Spleen (tissue), 11 donors: ENCODE measurements around the gene GNMT. TPM values are rescaled to one million over a fixed set of nuclear protein-coding genes. Genes with fewer than 3 reads are reported as not detected.
A peak's percentile ranks its signal among the peaks of the same experiment; 100 is the strongest.

ENCODE experiments used
- DNase-seq: peaks from one replicate; pipeline ENCODE4 v3.0.0-alpha.2; 2020
- H3K27ac ChIP-seq, 8 donors: fragments of 200-600 bp; sonication (generic) in 7 of 8; 1 replicate in 4 of 8; 2 replicates in 4 of 8; pipeline versions ENCODE4 v1.5.0 to v1.8.0; 2016 to 2021; ENCODE audit warnings: inconsistent platforms in 4 of 8, mild to moderate bottlenecking in 4 of 8, moderate library complexity in 1 of 8
- H3K27me3 ChIP-seq, 7 donors: fragments of 200-600 bp; sonication (generic) in 6 of 7; replicated peaks in 1 of 7; 1 replicate in 4 of 7; 2 replicates in 3 of 7; pipeline versions ENCODE4 v1.5.0 to v1.8.0; 2016 to 2021; ENCODE audit warnings: inconsistent platforms in 3 of 7, mild to moderate bottlenecking in 1 of 7
- H3K36me3 ChIP-seq, 6 donors: fragments of 200-600 bp; sonication (generic) in 5 of 6; 1 replicate in 4 of 6; 2 replicates in 2 of 6; pipeline versions ENCODE4 v1.5.0 to v1.8.0; 2016 to 2021; ENCODE audit warnings: inconsistent platforms in 2 of 6
- H3K4me1 ChIP-seq, 6 donors: fragments of 200-600 bp; sonication (generic) in 5 of 6; 1 replicate in 3 of 6; 2 replicates in 3 of 6; pipeline versions ENCODE4 v1.5.0 to v1.8.0; 2016 to 2021; ENCODE audit warnings: inconsistent platforms in 3 of 6
- H3K4me3 ChIP-seq, 8 donors: fragments of 200-600 bp; sonication (generic) in 7 of 8; 1 replicate in 4 of 8; 2 replicates in 4 of 8; pipeline versions ENCODE4 v1.5.0 to v1.8.0; 2016 to 2021; ENCODE audit warnings: inconsistent platforms in 4 of 8, mild to moderate bottlenecking in 4 of 8, moderate library complexity in 2 of 8
- H3K9me3 ChIP-seq, 8 donors: fragments of 200-600 bp; sonication (generic) in 7 of 8; 1 replicate in 4 of 8; 2 replicates in 4 of 8; pipeline versions ENCODE4 v1.5.0 to v1.8.0; 2016 to 2021; ENCODE audit warnings: inconsistent platforms in 4 of 8
- POLR2A ChIP-seq, 3 donors: fragments of 450-650 bp; IDR thresholded peaks; one replicate each; pipeline ENCODE4 v1.5.1; 2017; ENCODE audit warnings: antibody characterized with exemption in 3 of 3, mild to moderate bottlenecking in 1 of 3
- POLR2AphosphoS5 ChIP-seq, 3 donors: sonication (generic); formaldehyde crosslinking; IDR thresholded peaks; one replicate each; pipeline ENCODE4 v1.5.1; 2017; ENCODE audit warnings: antibody characterized with exemption in 3 of 3
- WGBS, 5 donors: extraction: QIAGEN DNeasy Blood & Tissue Kit in 3 of 5; methylation state at CpG; one replicate each; pipeline versions ENCODE4 v1.1.5 to v1.1.7; 2013 to 2018; 5-methylcytosine and 5-hydroxymethylcytosine counted together
- intact Hi-C: fragments of 100-400 bp; cut with DNase I; formaldehyde crosslinking; loops from one replicate; pipeline ENCODE4 v1.15.0; 2023; ENCODE audit warnings: low total_unique reads
- polyA plus RNA-seq, 3 donors: library from polyadenylated mRNA; stranded (reverse); fragments of 200-250 nt; gene quantifications; one replicate each; pipeline ENCODE4 v1.2.1, GENCODE V29; 2013
- total RNA-seq, 7 donors: library from RNA; depleted of rRNA in 3 of 7; stranded (reverse); fragments of >200 nt in 3 of 7; fragmentation: NEBNext Ultra II Directional in 4 of 7; extraction: Animal tissue kit (Norgen Biotek cat#: 25700) in 4 of 7; gene quantifications; one replicate each; pipeline versions ENCODE4 v1.1.0 to v1.2.1, GENCODE V29; 2016 to 2021
- TF ChIP-seq, protein P1 (sequence below), 11 experiments: fragments of 200-600 bp in 7 of 11; fragments of 450-650 bp in 4 of 11; sonication (generic) in 4 of 11; IDR thresholded peaks in 8 of 11; conservative IDR thresholded peaks in 3 of 11; 1 replicate in 7 of 11; 2 replicates in 4 of 11; pipeline versions ENCODE4 v1.4.0 to v1.8.0; 2016 to 2021; ENCODE audit warnings: antibody characterized with exemption in 11 of 11, inconsistent platforms in 4 of 11, mild to moderate bottlenecking in 1 of 11
- donor health status: healthy with polysubstance abuse.
- donor health status: DM: no; HTN: no; CAD: no; lungs with moderate emphysema.
- donor health status: DM: no; HTN: no; CAD: no.
- donor health status: Bipolar disorder and iron deficiency.
- donor health status: healthy.
- donor health status: DM: no; HTN: no; CAD: no.
- donor health status: DM: yes; HTN: yes; CAD: no.

The GNMT gene
- total and polyA plus RNA-seq, 10 donors, result 0.68 to 3.0 (median 2.0) TPM

DNA sequence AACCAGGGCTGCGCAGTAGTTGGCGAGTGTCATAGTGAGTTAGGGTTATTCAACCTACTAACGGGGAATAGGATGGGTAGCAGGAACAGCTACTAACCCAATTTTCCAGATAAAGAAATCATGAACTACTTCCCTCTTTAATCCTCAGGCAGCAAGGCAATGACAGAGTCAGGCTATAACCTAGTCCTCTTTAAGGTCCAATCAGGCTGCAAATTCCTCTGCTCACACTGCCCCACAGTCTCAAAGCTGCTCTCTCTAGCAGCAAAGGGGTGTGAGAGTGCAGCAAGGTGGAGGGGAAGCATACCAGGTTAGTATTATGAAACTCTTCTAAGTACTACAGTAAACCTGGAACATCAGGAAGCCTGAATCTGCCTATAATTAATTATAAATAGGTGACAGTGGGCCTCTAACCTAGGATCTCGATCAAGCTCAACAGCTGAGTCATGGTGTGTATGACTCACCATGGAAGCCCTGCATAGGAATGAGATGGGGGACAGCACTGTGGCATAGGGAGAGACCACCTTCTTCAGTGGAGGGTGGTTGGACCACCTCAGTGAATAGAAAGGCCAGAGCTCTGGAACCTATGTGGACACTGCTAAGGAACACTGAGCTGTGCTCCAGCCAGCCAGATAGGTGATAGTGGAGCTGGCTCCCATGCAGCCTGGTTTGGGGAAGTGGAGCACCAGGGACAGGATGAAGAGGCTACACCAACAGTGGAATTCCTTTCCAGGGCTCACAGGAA is 10.5 kb downstream of the GNMT start:
- WGBS, 5 donors, result 62 to 80% (median 72%) methylated on average over 4 of the region's 4 CpGs
- H3K4me1 ChIP-seq, result peaks cover 0 to 24% (median 7%) of the 10 kb centered on the region in 6 donors
- H3K36me3 ChIP-seq, result peaks cover 0 to 91% (median 33%) of the 10 kb centered on the region in 6 donors
- DNase-seq, result no peak
- no peak for TF ChIP-seq POLR2A (IDR thresholded peaks at IDR 0.05)
- no peak for TF ChIP-seq POLR2AphosphoS5 (IDR thresholded peaks at IDR 0.05)
- TF ChIP-seq, protein P1, sequence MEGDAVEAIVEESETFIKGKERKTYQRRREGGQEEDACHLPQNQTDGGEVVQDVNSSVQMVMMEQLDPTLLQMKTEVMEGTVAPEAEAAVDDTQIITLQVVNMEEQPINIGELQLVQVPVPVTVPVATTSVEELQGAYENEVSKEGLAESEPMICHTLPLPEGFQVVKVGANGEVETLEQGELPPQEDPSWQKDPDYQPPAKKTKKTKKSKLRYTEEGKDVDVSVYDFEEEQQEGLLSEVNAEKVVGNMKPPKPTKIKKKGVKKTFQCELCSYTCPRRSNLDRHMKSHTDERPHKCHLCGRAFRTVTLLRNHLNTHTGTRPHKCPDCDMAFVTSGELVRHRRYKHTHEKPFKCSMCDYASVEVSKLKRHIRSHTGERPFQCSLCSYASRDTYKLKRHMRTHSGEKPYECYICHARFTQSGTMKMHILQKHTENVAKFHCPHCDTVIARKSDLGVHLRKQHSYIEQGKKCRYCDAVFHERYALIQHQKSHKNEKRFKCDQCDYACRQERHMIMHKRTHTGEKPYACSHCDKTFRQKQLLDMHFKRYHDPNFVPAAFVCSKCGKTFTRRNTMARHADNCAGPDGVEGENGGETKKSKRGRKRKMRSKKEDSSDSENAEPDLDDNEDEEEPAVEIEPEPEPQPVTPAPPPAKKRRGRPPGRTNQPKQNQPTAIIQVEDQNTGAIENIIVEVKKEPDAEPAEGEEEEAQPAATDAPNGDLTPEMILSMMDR (IDR thresholded peaks at IDR 0.05 in 8 of 11, conservative IDR thresholded peaks at IDR 0.05 in 3 of 11), result no peak
- no peak overlapping the region for H3K27ac ChIP-seq
- no peak overlapping the region for H3K4me3 ChIP-seq
- no peaks in the 10 kb centered on the region for H3K9me3 ChIP-seq
- intact Hi-C loops, result no loop called here
- H3K27me3 ChIP-seq, result no peaks in the 10 kb centered on the region

DNA sequence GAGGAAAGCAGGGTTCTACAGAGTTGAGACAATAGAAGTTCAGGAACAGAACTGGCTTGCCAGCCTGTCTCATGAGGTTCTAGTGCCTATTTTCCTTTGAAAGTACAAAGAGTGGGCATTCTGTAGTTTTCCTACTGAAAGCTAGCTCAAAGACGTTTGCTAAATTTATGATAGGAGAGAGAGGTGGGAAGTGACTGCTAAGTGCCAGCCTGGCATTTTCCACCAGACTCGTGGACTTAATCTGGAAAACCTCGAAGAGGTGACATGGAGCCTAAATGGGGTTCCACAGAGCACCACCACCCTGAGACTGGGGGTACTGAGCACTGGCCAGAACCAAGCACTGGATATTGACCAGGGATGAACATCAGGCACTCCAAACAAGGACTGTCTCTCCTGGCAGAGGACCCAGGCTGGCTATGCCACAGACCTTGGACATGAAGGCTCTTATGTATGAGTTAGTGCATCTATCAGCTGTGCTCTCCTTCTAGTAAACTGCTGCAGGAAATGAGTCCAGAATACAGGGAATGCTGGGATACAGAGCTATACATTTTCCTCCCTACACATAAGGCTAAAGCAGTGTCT is 11.3 kb downstream of the GNMT start:
- H3K4me1 ChIP-seq, result peaks cover 3 to 31% (median 14%) of the 10 kb centered on the region in 6 donors
- H3K27me3 ChIP-seq, result no peaks in the 10 kb centered on the region
- H3K4me3 ChIP-seq, result no peak overlapping the region
- intact Hi-C loops, result no loop called here
- TF ChIP-seq POLR2A (IDR thresholded peaks at IDR 0.05), result no peak
- H3K27ac ChIP-seq, result no peak overlapping the region
- WGBS, 5 donors, result 81 to 93% (median 82%) methylated on average over 3 of the region's 3 CpGs
- H3K36me3 ChIP-seq, result peaks cover 0 to 83% (median 26%) of the 10 kb centered on the region in 6 donors
- H3K9me3 ChIP-seq, result no peaks in the 10 kb centered on the region
- no peak for DNase-seq

DNA sequence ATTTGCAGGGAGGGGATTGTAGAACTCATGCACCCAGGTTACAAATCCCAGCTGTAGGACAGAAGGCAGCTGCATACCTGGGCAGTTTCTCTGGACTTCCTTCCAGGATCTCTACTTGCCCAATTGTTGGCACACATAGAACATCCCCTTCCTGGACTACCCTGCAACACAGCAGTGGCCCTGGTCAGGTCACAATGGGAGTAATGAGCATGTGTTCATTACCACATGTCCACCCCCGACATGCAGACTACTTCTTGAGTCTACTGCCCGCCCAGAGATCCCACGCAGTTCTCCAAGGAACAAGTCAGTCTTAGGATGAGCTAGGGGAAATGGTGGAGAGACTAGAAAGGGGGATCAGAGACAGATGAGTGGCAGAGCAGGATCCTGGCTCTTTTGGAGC is 13.4 kb downstream of the GNMT start:
- Histone ChIP-seq H3K36me3 (peaks cover 0 to 62% (median 13%) of the 10 kb centered on the region in 6 donors), H3K4me1 (peaks cover 17 to 49% (median 30%) of the 10 kb centered on the region in 6 donors), H3K27me3 (no peaks in the 10 kb centered on the region), H3K27ac (peak overlapping the region in 1 of 8 donors; percentile 6), H3K9me3 (no peaks in the 10 kb centered on the region), H3K4me3 (no peak overlapping the region)
- intact Hi-C loops, result no loop called here
- TF ChIP-seq POLR2AphosphoS5 (IDR thresholded peaks at IDR 0.05) (no peak), POLR2A (IDR thresholded peaks at IDR 0.05) (no peak)
- TF ChIP-seq, protein P1 (IDR thresholded peaks at IDR 0.05 in 8 of 11, conservative IDR thresholded peaks at IDR 0.05 in 3 of 11), result no peak
- no peak for DNase-seq
- 64 to 93% (median 76%) methylated on average over 3 of the region's 3 CpGs for WGBS, 5 donors

DNA sequence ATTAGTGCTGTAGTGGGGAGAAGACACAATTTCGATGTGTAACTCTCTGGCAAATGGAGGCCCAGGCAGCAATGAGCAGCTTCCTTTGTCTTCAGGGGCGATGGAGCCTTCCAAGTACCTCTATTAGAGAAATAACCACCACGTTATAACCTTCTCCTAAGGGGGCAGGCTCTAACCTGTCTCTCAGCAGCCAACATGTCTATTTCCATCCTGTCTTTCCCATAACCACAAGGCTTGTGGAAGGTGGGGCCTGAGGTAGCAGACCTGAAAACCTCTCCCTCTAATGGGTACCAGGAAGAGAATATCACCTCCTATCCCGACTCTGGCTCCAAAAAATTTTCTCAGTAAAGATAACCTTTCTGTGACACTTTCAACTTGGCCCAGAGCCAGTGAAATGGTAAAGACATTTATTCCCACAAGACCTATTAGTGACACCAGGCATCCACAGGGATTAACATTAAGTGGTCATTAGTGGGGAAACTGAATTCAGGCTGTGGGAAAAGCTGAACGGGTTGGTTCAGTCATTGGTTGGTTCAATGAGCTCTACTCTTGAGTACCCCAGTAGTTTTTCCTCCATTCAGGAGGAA is 14.5 kb downstream of the GNMT start:
- Histone ChIP-seq H3K27ac (no peak overlapping the region), H3K27me3 (no peaks in the 10 kb centered on the region), H3K4me3 (no peak overlapping the region), H3K4me1 (peaks cover 19 to 58% (median 37%) of the 10 kb centered on the region in 6 donors), H3K9me3 (no peaks in the 10 kb centered on the region), H3K36me3 (peaks cover 0 to 51% (median 4%) of the 10 kb centered on the region in 6 donors)
- intact Hi-C loops, result no loop called here
- no peak for DNase-seq
- TF ChIP-seq POLR2AphosphoS5 (IDR thresholded peaks at IDR 0.05), result no peak
- no peak for TF ChIP-seq POLR2A (IDR thresholded peaks at IDR 0.05)
- TF ChIP-seq, protein P1 (IDR thresholded peaks at IDR 0.05 in 8 of 11, conservative IDR thresholded peaks at IDR 0.05 in 3 of 11), result no peak
- 78 to 92% (median 89%) methylated on average over 5 of the region's 5 CpGs for WGBS, 5 donors
